Activated T-cell treated with anti-CD3 and anti-CD28 coated beads, Interleukin-2, amount 50 U/mL, for 1 hour (primary cell): Measurements from ENCODE around the gene SLC22A15.

Source experiments
- DNase-seq: peaks from one replicate; pipeline ENCODE4 v3.0.0-alpha.2; 2020

The SLC22A15 gene

DNA sequence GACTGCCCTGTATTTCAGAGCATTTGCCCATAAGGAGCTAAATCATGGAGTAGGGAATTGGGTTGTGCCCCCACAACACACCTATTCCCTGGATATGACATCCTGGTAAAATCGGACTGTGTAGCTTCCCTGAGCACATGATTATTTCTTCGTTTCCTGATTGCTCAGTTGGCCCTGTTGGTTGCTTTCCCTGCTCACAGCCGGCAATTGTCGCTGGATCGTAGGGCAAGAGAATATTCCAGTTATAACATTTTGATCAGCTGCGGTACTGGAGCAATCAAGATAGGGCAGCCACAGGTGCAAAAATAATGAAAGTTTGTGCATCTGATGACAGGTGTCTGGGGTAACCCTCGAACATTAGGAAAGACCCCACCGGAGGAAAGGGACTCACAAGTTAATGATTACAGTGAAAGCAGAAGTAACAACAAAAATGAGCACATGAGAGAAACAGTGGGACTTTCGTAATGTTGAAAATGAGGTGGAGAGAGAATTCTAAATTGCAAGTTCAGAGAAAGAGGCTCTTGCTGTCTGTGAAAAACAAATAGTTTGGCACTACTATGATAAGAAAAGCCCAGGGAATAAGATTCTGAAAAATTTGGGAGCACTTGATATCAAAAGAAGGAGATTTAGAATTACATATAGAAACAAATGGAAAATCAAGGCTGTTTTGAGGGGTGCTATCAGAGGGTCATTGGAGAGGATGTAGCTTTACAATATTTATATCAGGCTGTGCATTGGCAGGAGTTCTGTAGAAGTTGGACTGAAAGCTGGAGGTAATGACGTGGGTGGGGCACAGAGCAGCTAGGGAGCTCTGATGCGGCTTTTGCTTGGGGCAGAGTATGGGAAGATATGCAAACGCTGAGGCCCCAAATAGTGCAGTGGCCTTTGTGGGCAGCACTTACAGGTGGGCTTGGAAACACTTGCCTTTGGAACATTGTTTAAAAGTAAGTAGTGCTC is 134.5 kb downstream of the SLC22A15 start, which contains the start of gene MAB21L3:
TSS of gene MAB21L3 (plus strand) at position 833 of the 957 bp plus-strand sequence. CDS start 1,217 bp downstream, outside the sequence.
- DNase-seq: no peak

DNA sequence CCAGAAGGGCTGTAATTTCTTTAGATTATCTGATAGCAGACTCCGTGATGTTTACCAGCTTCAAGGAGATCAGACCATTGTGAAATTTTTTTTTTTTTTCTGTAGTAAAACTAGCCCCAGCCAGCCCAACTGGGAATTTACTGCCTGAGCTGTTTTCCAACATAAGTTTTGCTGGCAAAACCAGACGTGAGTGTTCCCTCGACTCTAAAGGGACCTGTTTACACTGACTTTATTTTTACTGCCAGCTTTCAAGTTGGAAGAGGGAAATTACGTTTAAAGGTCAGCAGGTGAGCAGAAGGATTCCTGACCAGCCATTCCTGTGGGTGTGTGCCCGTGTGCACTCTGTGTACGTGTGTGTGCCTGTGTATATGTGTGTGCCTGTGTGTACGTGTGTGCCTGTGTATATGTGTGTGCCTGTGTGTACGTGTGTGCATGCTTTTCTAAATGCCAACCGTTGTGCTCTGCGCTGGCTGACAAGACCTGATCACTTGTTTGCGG is 135.3 kb downstream of the SLC22A15 start:
- DNase-seq: no peak

GRCh38 chr1:116112388-116113140 is 136.3 kb downstream of the SLC22A15 start:
- DNase-seq: no peak

DNA sequence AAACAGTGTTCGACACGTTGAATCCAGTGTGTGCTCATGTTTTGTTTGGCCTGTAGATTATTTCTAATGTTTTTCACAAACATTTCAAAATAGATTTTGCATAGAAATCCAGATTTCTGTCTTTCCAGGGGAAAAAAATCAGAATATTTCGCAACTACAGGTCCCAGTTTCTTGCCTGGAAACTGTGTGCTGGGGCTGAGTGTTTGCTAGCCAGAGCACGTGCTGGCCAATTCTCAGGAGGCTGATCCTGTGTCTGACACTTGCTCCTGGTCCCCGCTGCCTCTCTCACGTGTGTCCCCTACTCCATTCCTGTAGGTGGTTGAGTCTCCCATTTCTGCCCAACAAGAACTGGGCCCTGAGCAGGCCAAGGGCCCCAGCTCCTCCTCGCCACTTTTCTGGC is 137.3 kb downstream of the SLC22A15 start:
- no peak for DNase-seq

- no peak for DNase-seq
Observed at GRCh38 chr1:116115476-116116439, 139.4 kb downstream of the SLC22A15 start.

- DNase-seq: no peak
Observed at GRCh38 chr1:116118471-116118870, 142.2 kb downstream of the SLC22A15 start.
